ENCODE results near the gene LTB. TPM values are rescaled to one million over a fixed set of nuclear protein-coding genes. Genes with fewer than 3 reads are reported as not detected.

LTB gene
- total RNA-seq, 1 donor from 2014 or later, result 0.34 TPM

DNA sequence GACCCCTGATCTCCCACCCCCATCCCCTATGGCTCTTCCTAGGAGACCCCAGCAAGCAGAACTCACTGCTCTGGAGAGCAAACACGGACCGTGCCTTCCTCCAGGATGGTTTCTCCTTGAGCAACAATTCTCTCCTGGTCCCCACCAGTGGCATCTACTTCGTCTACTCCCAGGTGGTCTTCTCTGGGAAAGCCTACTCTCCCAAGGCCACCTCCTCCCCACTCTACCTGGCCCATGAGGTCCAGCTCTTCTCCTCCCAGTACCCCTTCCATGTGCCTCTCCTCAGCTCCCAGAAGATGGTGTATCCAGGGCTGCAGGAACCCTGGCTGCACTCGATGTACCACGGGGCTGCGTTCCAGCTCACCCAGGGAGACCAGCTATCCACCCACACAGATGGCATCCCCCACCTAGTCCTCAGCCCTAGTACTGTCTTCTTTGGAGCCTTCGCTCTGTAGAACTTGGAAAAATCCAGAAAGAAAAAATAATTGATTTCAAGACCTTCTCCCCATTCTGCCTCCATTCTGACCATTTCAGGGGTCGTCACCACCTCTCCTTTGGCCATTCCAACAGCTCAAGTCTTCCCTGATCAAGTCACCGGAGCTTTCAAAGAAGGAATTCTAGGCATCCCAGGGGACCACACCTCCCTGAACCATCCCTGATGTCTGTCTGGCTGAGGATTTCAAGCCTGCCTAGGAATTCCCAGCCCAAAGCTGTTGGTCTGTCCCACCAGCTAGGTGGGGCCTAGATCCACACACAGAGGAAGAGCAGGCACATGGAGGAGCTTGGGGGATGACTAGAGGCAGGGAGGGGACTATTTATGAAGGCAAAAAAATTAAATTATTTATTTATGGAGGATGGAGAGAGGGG is 8.8 kb downstream of the LTB start:
- Mint-ChIP-seq H3K27me3 (peaks cover 39% of the 10 kb centered on the region), H3K27ac (no peak overlapping the region), H3K4me1 (ENCODE audit: unreplicated experiment) (no peaks in the 10 kb centered on the region), H3K9me3 (no peaks in the 10 kb centered on the region), H3K4me3 (no peak overlapping the region), H3K36me3 (no peaks in the 10 kb centered on the region)
- TF ChIP-seq, protein P1, sequence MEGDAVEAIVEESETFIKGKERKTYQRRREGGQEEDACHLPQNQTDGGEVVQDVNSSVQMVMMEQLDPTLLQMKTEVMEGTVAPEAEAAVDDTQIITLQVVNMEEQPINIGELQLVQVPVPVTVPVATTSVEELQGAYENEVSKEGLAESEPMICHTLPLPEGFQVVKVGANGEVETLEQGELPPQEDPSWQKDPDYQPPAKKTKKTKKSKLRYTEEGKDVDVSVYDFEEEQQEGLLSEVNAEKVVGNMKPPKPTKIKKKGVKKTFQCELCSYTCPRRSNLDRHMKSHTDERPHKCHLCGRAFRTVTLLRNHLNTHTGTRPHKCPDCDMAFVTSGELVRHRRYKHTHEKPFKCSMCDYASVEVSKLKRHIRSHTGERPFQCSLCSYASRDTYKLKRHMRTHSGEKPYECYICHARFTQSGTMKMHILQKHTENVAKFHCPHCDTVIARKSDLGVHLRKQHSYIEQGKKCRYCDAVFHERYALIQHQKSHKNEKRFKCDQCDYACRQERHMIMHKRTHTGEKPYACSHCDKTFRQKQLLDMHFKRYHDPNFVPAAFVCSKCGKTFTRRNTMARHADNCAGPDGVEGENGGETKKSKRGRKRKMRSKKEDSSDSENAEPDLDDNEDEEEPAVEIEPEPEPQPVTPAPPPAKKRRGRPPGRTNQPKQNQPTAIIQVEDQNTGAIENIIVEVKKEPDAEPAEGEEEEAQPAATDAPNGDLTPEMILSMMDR (conservative IDR thresholded peaks at IDR 0.05), result no peak
- no peak for DNase-seq (ENCODE audit: extremely low spot score, unreplicated experiment)

GRCh38 chr6:31572041-31572911 is 9.9 kb downstream of the LTB start, which contains the start of gene LTA:
Gene LTA, plus strand, starts transcription at chr6:31572289. Its CDS starts 454 bp downstream, at chr6:31572743.
- Mint-ChIP-seq H3K4me1 (ENCODE audit: unreplicated experiment) (peaks cover 5% of the 10 kb centered on the region), H3K27ac (no peak within 1 kb of the TSS), H3K27me3 (peaks cover 46% of the 10 kb centered on the region), H3K4me3 (no peak within 1 kb of the TSS), H3K36me3 (no peaks in the 10 kb centered on the region), H3K9me3 (no peaks in the 10 kb centered on the region)
- TF ChIP-seq, protein P1 (conservative IDR thresholded peaks at IDR 0.05), result no peak
- no peak for DNase-seq (ENCODE audit: extremely low spot score, unreplicated experiment)

DNA sequence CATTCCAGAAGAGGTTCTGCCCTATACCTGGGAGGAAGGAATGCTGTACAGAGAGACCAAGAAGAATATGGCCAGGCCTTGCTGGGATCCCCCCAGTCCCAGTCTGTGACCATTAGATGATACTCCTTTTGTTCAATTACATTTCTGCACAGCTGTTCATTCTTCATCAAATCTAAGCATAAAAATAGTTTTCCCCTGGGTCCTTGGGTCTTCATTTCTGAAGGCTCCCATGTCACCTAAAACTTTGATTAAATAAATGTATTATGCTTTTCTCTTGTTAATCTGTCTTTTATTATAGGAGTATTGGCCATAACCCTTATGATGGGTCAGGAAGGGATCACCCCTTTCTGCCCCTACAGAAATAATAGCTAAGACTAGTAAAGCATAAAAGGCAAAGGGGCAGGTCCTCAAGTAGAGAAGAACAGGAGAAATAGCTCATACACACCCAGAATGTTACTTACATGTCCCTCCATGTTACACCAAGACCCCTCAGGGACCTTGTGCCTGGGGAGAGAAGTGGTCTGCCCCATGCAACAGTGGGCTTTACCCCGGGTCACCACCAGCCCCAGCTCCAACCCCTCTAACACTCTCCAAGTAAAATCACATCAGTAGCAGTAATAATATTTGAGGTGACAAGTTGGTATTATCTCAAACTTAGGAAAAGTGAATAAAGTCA is 12.2 kb downstream of the LTB start:
- no peak for DNase-seq (ENCODE audit: extremely low spot score, unreplicated experiment)
- TF ChIP-seq, protein P1 (conservative IDR thresholded peaks at IDR 0.05), result no peak
- no peak overlapping the region for H3K4me3 Mint-ChIP-seq
- peaks cover 5% of the 10 kb centered on the region for H3K4me1 Mint-ChIP-seq (ENCODE audit: unreplicated experiment)
- no peaks in the 10 kb centered on the region for H3K36me3 Mint-ChIP-seq
- peaks cover 31% of the 10 kb centered on the region for H3K27me3 Mint-ChIP-seq
- no peak overlapping the region for H3K27ac Mint-ChIP-seq
- no peaks in the 10 kb centered on the region for H3K9me3 Mint-ChIP-seq

- Mint-ChIP-seq H3K9me3 (no peaks in the 10 kb centered on the region), H3K36me3 (no peaks in the 10 kb centered on the region), H3K4me1 (ENCODE audit: unreplicated experiment) (peaks cover 5% of the 10 kb centered on the region), H3K27ac (peak overlapping the region; percentile 45), H3K4me3 (no peak overlapping the region), H3K27me3 (peaks cover 34% of the 10 kb centered on the region)
- TF ChIP-seq, protein P1 (conservative IDR thresholded peaks at IDR 0.05), result no peak
- no peak for DNase-seq (ENCODE audit: extremely low spot score, unreplicated experiment)
Observed at GRCh38 chr6:31568537-31568961, 13.7 kb downstream of the LTB start.
